H1 (cell line): ENCODE measurements around the gene LRP1-AS. TPM values are rescaled to one million over a fixed set of nuclear protein-coding genes. Genes with fewer than 3 reads are reported as not detected.

Experiments used
- CTCF ChIA-PET: fragments of 300-600 bp; sonication (Branson Sonifier 250); formaldehyde crosslinking; loops from one replicate; lab custom pipeline; 2021; ENCODE audit not compliant: partially characterized antibody; lab: Charles Lee
- POLR2A ChIA-PET: fragments of 300-600 bp; sonication (Branson Sonifier 250); formaldehyde crosslinking; loops from one replicate; lab custom pipeline; 2021; ENCODE audit warnings: inconsistent platforms; ENCODE audit not compliant: partially characterized antibody; lab: Charles Lee
- DNase-seq, 2 experiments: peaks; one replicate each; pipeline versions ENCODE4 v3.0.0 to v3.0.0-alpha.2; 2010 to 2022; ENCODE audit warnings: low spot score in 2 of 2, low read depth in 1 of 2, mixed read lengths in 1 of 2
- FAIRE-seq: peaks from 2 replicates; lab custom pipeline; 2011; peaks lifted over from hg19 to GRCh38; lab: Jason Lieb, UNC
- H2AFZ ChIP-seq: 2 replicates; pipeline ENCODE4 v1.8.1; 2012; ENCODE audit warnings: low read length, inconsistent platforms
- H2AK5ac ChIP-seq: 2 replicates; pipeline ENCODE4 v1.6.1; 2013; ENCODE audit warnings: low read depth, low read length
- H2BK120ac ChIP-seq: replicated peaks from 2 replicates; pipeline ENCODE3; 2013; ENCODE audit warnings: low read depth, low read length, inconsistent platforms
- H2BK12ac ChIP-seq: 2 replicates; pipeline ENCODE4 v1.6.1; 2013; ENCODE audit warnings: low read depth, low read length
- H2BK15ac ChIP-seq: 2 replicates; pipeline ENCODE4 v1.6.1; 2013; ENCODE audit warnings: low read length
- H2BK20ac ChIP-seq: 2 replicates; pipeline ENCODE4 v1.6.1; 2013; ENCODE audit warnings: low read length
- H2BK5ac ChIP-seq: 2 replicates; pipeline ENCODE4 v1.6.1; 2013; ENCODE audit warnings: low read depth, low read length
- H3K14ac ChIP-seq: 2 replicates; pipeline ENCODE4 v1.6.1; 2013; ENCODE audit warnings: inconsistent platforms; ENCODE audit not compliant: insufficient read length
- H3K18ac ChIP-seq: 2 replicates; pipeline ENCODE4 v1.6.1; 2013; ENCODE audit warnings: low read length; ENCODE audit errors: extremely low read depth
- H3K23ac ChIP-seq: 2 replicates; pipeline ENCODE4 v1.6.1; 2013; ENCODE audit warnings: inconsistent platforms; ENCODE audit not compliant: insufficient read length
- H3K23me2 ChIP-seq: 2 replicates; pipeline ENCODE4 v1.6.1; 2013; ENCODE audit warnings: low read depth, low read length
- H3K27ac ChIP-seq: 2 replicates; pipeline ENCODE4 v1.6.1; 2011; ENCODE audit warnings: low read depth, low read length, inconsistent platforms
- H3K27me3 ChIP-seq, 4 experiments: replicated peaks in 1 of 4; 1 replicate in 1 of 4; 2 replicates in 3 of 4; pipeline versions ENCODE4 v1.6.1 to v1.8.1; 2011 to 2013; ENCODE audit warnings: low read length in 3 of 4, mild to moderate bottlenecking in 3 of 4, inconsistent platforms in 2 of 4, mixed read lengths in 2 of 4, moderate library complexity in 1 of 4; ENCODE audit not compliant: control insufficient read depth in 3 of 4, insufficient read depth in 3 of 4; ENCODE audit errors: extremely low read depth in 1 of 4
- H3K36me3 ChIP-seq, 4 experiments: 2 replicates each; pipeline versions ENCODE4 v1.6.1 to v1.8.1; 2011 to 2013; ENCODE audit warnings: mild to moderate bottlenecking in 4 of 4, low read length in 3 of 4, moderate library complexity in 2 of 4, control low read depth in 1 of 4, inconsistent platforms in 1 of 4; ENCODE audit not compliant: insufficient read depth in 4 of 4, control insufficient read depth in 2 of 4
- H3K4ac ChIP-seq: replicated peaks from 2 replicates; pipeline ENCODE3; 2013; ENCODE audit warnings: low read length, low read depth, mixed read lengths, inconsistent platforms; ENCODE audit not compliant: insufficient read length
- H3K4me1 ChIP-seq, 4 experiments: replicated peaks in 1 of 4; 1 replicate in 1 of 4; 2 replicates in 3 of 4; pipeline versions ENCODE4 v1.6.1 to v1.8.1; 2011 to 2013; ENCODE audit warnings: low read length in 3 of 4, inconsistent platforms in 2 of 4, mixed read lengths in 1 of 4; ENCODE audit not compliant: insufficient read depth in 4 of 4, control insufficient read depth in 3 of 4
- H3K4me2 ChIP-seq, 2 experiments: 2 replicates each; pipeline versions ENCODE4 v1.6.1 to v1.8.1; 2011 to 2013; ENCODE audit warnings: low read depth in 2 of 2, low read length in 2 of 2, control low read depth in 1 of 2, inconsistent platforms in 1 of 2, mild to moderate bottlenecking in 1 of 2; ENCODE audit not compliant: insufficient read depth in 1 of 2
- H3K4me3 ChIP-seq, 4 experiments: fragments of 200-600, 300-600 bp in 1 of 4; sonication (generic), shearing (Covaris generic), sonication (Bioruptor Twin) in 1 of 4; 2 replicates each; pipeline versions ENCODE4 v1.5.1 to v1.8.1; 2011 to 2016; ENCODE audit warnings: low read length in 4 of 4, low read depth in 3 of 4, control low read depth in 2 of 4, inconsistent platforms in 2 of 4, mild to moderate bottlenecking in 2 of 4, mixed read lengths in 1 of 4, moderate library complexity in 1 of 4; ENCODE audit not compliant: insufficient read depth in 2 of 4; ENCODE audit errors: extremely low read depth in 1 of 4
- H3K56ac ChIP-seq: replicated peaks from 2 replicates; pipeline ENCODE3; 2013; ENCODE audit warnings: low read depth, mild to moderate bottlenecking, mixed read lengths, low read length, inconsistent platforms; ENCODE audit not compliant: insufficient read length
- H3K79me1 ChIP-seq: 2 replicates; pipeline ENCODE4 v1.6.1; 2013; ENCODE audit warnings: low read depth, low read length, control low read depth
- H3K79me2 ChIP-seq, 2 experiments: 2 replicates each; pipeline versions ENCODE4 v1.6.1 to v1.8.1; 2012 to 2013; ENCODE audit warnings: low read length in 2 of 2, mild to moderate bottlenecking in 2 of 2, inconsistent platforms in 1 of 2; ENCODE audit not compliant: insufficient read depth in 2 of 2, control insufficient read depth in 1 of 2
- H3K9ac ChIP-seq, 4 experiments: replicated peaks in 1 of 4; 1 replicate in 1 of 4; 2 replicates in 3 of 4; pipeline versions ENCODE4 v1.6.1 to v1.8.1; 2011 to 2013; ENCODE audit warnings: low read depth in 3 of 4, low read length in 3 of 4, control low read depth in 2 of 4, mild to moderate bottlenecking in 2 of 4, moderate library complexity in 2 of 4, inconsistent platforms in 1 of 4; ENCODE audit errors: extremely low read depth in 1 of 4
- H3K9me3 ChIP-seq, 2 experiments: 2 replicates each; pipeline versions ENCODE4 v1.6.1 to v1.8.1; 2012 to 2013; ENCODE audit warnings: mild to moderate bottlenecking in 2 of 2, moderate library complexity in 2 of 2, control low read depth in 1 of 2, inconsistent platforms in 1 of 2, low read depth in 1 of 2, low read length in 1 of 2, mixed read lengths in 1 of 2; ENCODE audit not compliant: insufficient read depth in 2 of 2
- H4K20me1 ChIP-seq, 2 experiments: replicated peaks in 1 of 2; 2 replicates each; pipeline versions ENCODE3 to v1.8.1; 2011 to 2013; ENCODE audit warnings: inconsistent platforms in 2 of 2, low read length in 2 of 2, mild to moderate bottlenecking in 1 of 2; ENCODE audit not compliant: insufficient read depth in 2 of 2, control insufficient read depth in 1 of 2
- H4K5ac ChIP-seq: 2 replicates; pipeline ENCODE4 v1.6.1; 2013; ENCODE audit warnings: low read length, low read depth, mixed read lengths, inconsistent platforms; ENCODE audit not compliant: insufficient read length
- H4K8ac ChIP-seq: 2 replicates; pipeline ENCODE4 v1.8.0; 2013; ENCODE audit warnings: mild to moderate bottlenecking, moderate library complexity, low read length, inconsistent platforms; ENCODE audit not compliant: insufficient read depth; ENCODE audit errors: extremely low read depth
- H4K91ac ChIP-seq: replicated peaks from 2 replicates; pipeline ENCODE3; 2013; ENCODE audit warnings: low read length, mixed read lengths, inconsistent platforms; ENCODE audit not compliant: insufficient read length
- CBX8 ChIP-seq: fragments of 300-800, 300-1000 bp; sonication (generic); IDR thresholded peaks from 2 replicates; pipeline ENCODE4 v1.7.1; 2016; ENCODE audit warnings: low read depth, low read length, borderline replicate concordance
- KDM4A ChIP-seq: IDR thresholded peaks from one replicate; pipeline ENCODE4 v1.7.1; 2012; ENCODE audit warnings: low read depth, mild to moderate bottlenecking, moderate library complexity, low read length, inconsistent platforms; ENCODE audit not compliant: severe bottlenecking
- PHF8 ChIP-seq: fragments of 200-600 bp; sonication (generic); conservative IDR thresholded peaks from 2 replicates; pipeline ENCODE4 v1.7.1; 2012; ENCODE audit warnings: low read depth, mild to moderate bottlenecking, inconsistent platforms, low read length, moderate library complexity
- POLR2AphosphoS5 ChIP-seq: IDR thresholded peaks from 2 replicates; pipeline ENCODE4 v1.6.1; 2011; ENCODE audit warnings: low read depth, low read length
- POU5F1 ChIP-seq: IDR thresholded peaks from 2 replicates; pipeline ENCODE4 v1.6.1; 2011; ENCODE audit warnings: low read depth, mild to moderate bottlenecking, low read length, moderate library complexity
- WGBS, 2 experiments: shearing (Covaris generic) in 1 of 2; methylation state at CpG; one replicate each; pipeline versions ENCODE4 v1.1.6 to v1.1.7; 2013 to 2015; ENCODE audit warnings: low lambda C conversion rate in 2 of 2, mixed read lengths in 2 of 2, inconsistent platforms in 1 of 2, low coverage in 1 of 2, missing lambda C conversion rate in 1 of 2; ENCODE audit not compliant: insufficient replicate concordance in 2 of 2, insufficient coverage in 1 of 2, insufficient read length in 1 of 2; ENCODE audit errors: extremely low coverage in 1 of 2, missing lambda C conversion rate in 1 of 2; 5-methylcytosine and 5-hydroxymethylcytosine counted together
- polyA plus RNA-seq, 7 experiments: library from polyadenylated mRNA; depleted of rRNA in 3 of 7; stranded (reverse) in 5 of 7; unstranded in 2 of 7; fragments of >200 nt in 5 of 7; fragments of 200-250 nt in 2 of 7; gene quantifications; 1 replicate in 5 of 7; 2 replicates in 1 of 7; 4 replicates in 1 of 7; pipeline versions ENCODE4 v1.2.1 to v1.2.3, GENCODE V29; 2011 to 2013; ENCODE audit warnings: missing spikeins in 2 of 7, mixed read lengths in 2 of 7
- total RNA-seq: library from RNA; stranded (reverse); fragmentation: NEBNext Ultra II Directional; extraction: Animal tissue kit (Norgen Biotek cat#: 25700); gene quantifications from 2 replicates; pipeline ENCODE4 v1.2.1, GENCODE V29; 2021

LRP1-AS gene
- total and polyA plus RNA-seq, 2 of the 8 experiments (the other 6 are each of a cell fraction or from before 2014, with no cell fraction given): not detected

GRCh38 chr12:57179331-57180086, 32.1 kb upstream of the LRP1-AS start:
- Histone ChIP-seq H3K4me2 (no peak overlapping the region), H2BK15ac (no peak overlapping the region), H3K27ac (no peak overlapping the region), H3K27me3 (no peaks in the 10 kb centered on the region), H2BK20ac (no peak overlapping the region), H3K18ac (no peak overlapping the region), H2AFZ (no peak overlapping the region), H3K23ac (no peak overlapping the region), H3K4ac (no peak overlapping the region), H3K4me3 (no peak overlapping the region), H3K4me1 (no peaks in the 10 kb centered on the region; a peak in 1 of 7 replicates), H2BK12ac (no peak overlapping the region), H3K56ac (no peak overlapping the region), H4K5ac (no peak overlapping the region), H3K9ac (no peak overlapping the region), H3K36me3 (peaks cover 39 to 69% (median 61%) of the 10 kb centered on the region in 4 experiments), H3K14ac (no peak overlapping the region), H2BK120ac (no peak overlapping the region), H3K79me1 (no peaks in the 10 kb centered on the region), H2AK5ac (no peak overlapping the region), H3K9me3 (no peaks in the 10 kb centered on the region), H4K91ac (no peak overlapping the region), H3K23me2 (no peaks in the 10 kb centered on the region), H4K20me1 (peaks cover 10 to 24% of the 10 kb centered on the region in 2 experiments), H3K79me2 (no peaks in the 10 kb centered on the region), H4K8ac (peak overlapping the region; percentile 37; the same call in 1 of the 2 replicates), H2BK5ac (no peak overlapping the region; the same call in 1 of the 2 replicates)
- POLR2A ChIA-PET: interaction anchor here (0.9 to 2.3 kb wide), 5 partner anchors 9 to 46 kb away, joined by 3 to 7 read pairs (median 6); no protein-coding TSS in a partner anchor
- DNase-seq (no peak), FAIRE-seq (no peak)
- CTCF ChIA-PET: interaction anchor here (1.0 to 21.9 kb wide), 7 partner anchors 3 to 72 kb away, joined by 3 to 389 read pairs (median 77); partner anchors contain the start of gene LRP1
- TF ChIP-seq CBX8: no peak
- TF ChIP-seq KDM4A: no peak
- peak; percentile 14; the same call in 1 of the 2 replicates for TF ChIP-seq POLR2AphosphoS5
- TF ChIP-seq PHF8: no peak
- no peak for TF ChIP-seq POU5F1
- 94% methylated on average over 21 of the region's 27 CpGs; no CpG with 5 or more reads in 1 of the 2 experiments for WGBS, 2 experiments
